IMR-90 (cell line): ENCODE results near the gene MYADML2. TPM values are rescaled to one million over a fixed set of nuclear protein-coding genes. Genes with fewer than 3 reads are reported as not detected.
A peak's percentile ranks its signal among the peaks of the same experiment; 100 is the strongest.

Source experiments
- ATAC-seq: fragments of 200-7000 bp; cut with Tn5 transposase; 2 replicates; pipeline ENCODE4 v1.9.1; 2020; ENCODE audit warnings: low read depth, mild to moderate bottlenecking, moderate library complexity
- BruUV-seq: library from RNA; stranded (reverse); fragments of 400-500 nt; replicated peaks from 2 replicates; lab custom pipeline; 2021; lab: Mats Ljungman, UMichigan
- CTCF ChIA-PET: fragments of 300-600 bp; formaldehyde crosslinking; extraction: SDS; loops from one replicate; lab custom pipeline; 2021; ENCODE audit warnings: antibody characterized with exemption; lab: Yijun Ruan, JAX
- POLR2A ChIA-PET: fragments of 300-600 bp; sonication (Branson Sonifier 250); formaldehyde crosslinking; loops from one replicate; lab custom pipeline; 2022; ENCODE audit warnings: antibody characterized with exemption; ENCODE audit not compliant: unreplicated experiment; lab: Charles Lee
- DNase-seq: peaks from one replicate; pipeline ENCODE4 v3.0.0; 2013
- H2AFZ ChIP-seq: replicated peaks from 2 replicates; pipeline ENCODE3; 2013; ENCODE audit warnings: low read length, mild to moderate bottlenecking; ENCODE audit not compliant: poor library complexity
- H2AK5ac ChIP-seq: 2 replicates; pipeline ENCODE4 v1.6.1; 2013; ENCODE audit warnings: low read depth, low read length, inconsistent platforms
- H2AK9ac ChIP-seq: replicated peaks from 2 replicates; pipeline ENCODE3; 2013; ENCODE audit warnings: mild to moderate bottlenecking, low read depth, low read length, moderate library complexity; ENCODE audit not compliant: poor library complexity
- H2BK120ac ChIP-seq: 2 replicates; pipeline ENCODE4 v1.6.1; 2013; ENCODE audit warnings: low read depth, low read length, inconsistent platforms
- H2BK15ac ChIP-seq: 3 replicates; pipeline ENCODE4 v1.6.1; 2013; ENCODE audit warnings: low read depth, low read length, inconsistent platforms
- H2BK20ac ChIP-seq: 2 replicates; pipeline ENCODE4 v1.6.1; 2013; ENCODE audit warnings: low read depth, mild to moderate bottlenecking, inconsistent platforms, low read length, moderate library complexity
- H2BK5ac ChIP-seq: 2 replicates; pipeline ENCODE4 v1.6.1; 2013; ENCODE audit warnings: mild to moderate bottlenecking, low read depth, low read length, inconsistent platforms; ENCODE audit not compliant: poor library complexity, severe bottlenecking
- H3K14ac ChIP-seq: replicated peaks from 2 replicates; pipeline ENCODE4 v1.6.1; 2013; ENCODE audit warnings: low read depth, low read length, inconsistent platforms
- H3K18ac ChIP-seq: 2 replicates; pipeline ENCODE4 v1.6.1; 2013; ENCODE audit warnings: low read depth, low read length, control low read depth
- H3K23ac ChIP-seq: 2 replicates; pipeline ENCODE4 v1.6.1; 2013; ENCODE audit warnings: low read depth, low read length, inconsistent platforms
- H3K27ac ChIP-seq: 2 replicates; pipeline ENCODE4 v1.5.1; 2013; ENCODE audit warnings: mild to moderate bottlenecking, control low read depth, low read length; ENCODE audit not compliant: insufficient read depth
- H3K27me3 ChIP-seq: 2 replicates; pipeline ENCODE4 v1.6.1; 2013; ENCODE audit warnings: low read length; ENCODE audit not compliant: control insufficient read depth, insufficient read depth
- H3K36me3 ChIP-seq: 2 replicates; pipeline ENCODE4 v1.6.1; 2013; ENCODE audit warnings: low read length, mixed read lengths; ENCODE audit not compliant: control insufficient read depth, insufficient read depth
- H3K4ac ChIP-seq: 2 replicates; pipeline ENCODE4 v1.6.1; 2013; ENCODE audit warnings: low read depth, low read length, inconsistent platforms
- H3K4me1 ChIP-seq: 2 replicates; pipeline ENCODE4 v1.6.1; 2013; ENCODE audit warnings: low read length, mixed read lengths; ENCODE audit not compliant: control insufficient read depth, insufficient read depth
- H3K4me2 ChIP-seq: 2 replicates; pipeline ENCODE4 v1.6.1; 2013; ENCODE audit warnings: low read depth, mild to moderate bottlenecking, control low read depth, low read length, moderate library complexity
- H3K4me3 ChIP-seq: 2 replicates; pipeline ENCODE4 v1.5.1; 2013; ENCODE audit warnings: low read depth, mild to moderate bottlenecking, control low read depth, low read length, moderate library complexity; ENCODE audit not compliant: insufficient read depth
- H3K56ac ChIP-seq: 2 replicates; pipeline ENCODE4 v1.6.1; 2013; ENCODE audit warnings: low read length, inconsistent platforms; ENCODE audit not compliant: insufficient read depth; ENCODE audit errors: extremely low read depth
- H3K79me1 ChIP-seq, 2 experiments: 2 replicates each; pipeline ENCODE4 v1.6.1; 2013; ENCODE audit warnings: low read length in 2 of 2, inconsistent platforms in 1 of 2, low read depth in 1 of 2
- H3K9ac ChIP-seq: 2 replicates; pipeline ENCODE4 v1.6.1; 2013; ENCODE audit warnings: low read depth, low read length, control low read depth
- H3K9me1 ChIP-seq: 2 replicates; pipeline ENCODE4 v1.6.1; 2013; ENCODE audit warnings: low read length, inconsistent platforms; ENCODE audit not compliant: insufficient read depth
- H3K9me3 ChIP-seq: 2 replicates; pipeline ENCODE4 v1.6.1; 2013; ENCODE audit warnings: low read length; ENCODE audit not compliant: control insufficient read depth, insufficient read depth
- H4K20me1 ChIP-seq: 2 replicates; pipeline ENCODE4 v1.6.1; 2013; ENCODE audit warnings: low read length, inconsistent platforms; ENCODE audit not compliant: insufficient read depth
- H4K5ac ChIP-seq: 2 replicates; pipeline ENCODE4 v1.6.1; 2013; ENCODE audit warnings: mild to moderate bottlenecking, low read depth, low read length, control low read depth
- H4K8ac ChIP-seq, 2 experiments: 2 replicates each; pipeline ENCODE4 v1.6.1; 2013; ENCODE audit warnings: low read depth in 2 of 2, low read length in 2 of 2, control low read depth in 1 of 2, inconsistent platforms in 1 of 2
- H4K91ac ChIP-seq: 2 replicates; pipeline ENCODE4 v1.6.1; 2013; ENCODE audit warnings: low read depth, low read length, inconsistent platforms; ENCODE audit not compliant: insufficient read depth
- BHLHE40 ChIP-seq: fragments of 150-350 bp; IDR thresholded peaks from 2 replicates; pipeline ENCODE4 v1.6.1; 2016; ENCODE audit warnings: mild to moderate bottlenecking, low read depth, low read length
- CEBPB ChIP-seq: IDR thresholded peaks from 2 replicates; pipeline ENCODE4 v1.6.1; 2012; ENCODE audit warnings: low read depth, low read length, improper control_type of control experiment
- CHD1 ChIP-seq: IDR thresholded peaks from 2 replicates; pipeline ENCODE4 v1.6.1; 2012; ENCODE audit warnings: low read depth, low read length, improper control_type of control experiment
- FOS ChIP-seq: fragments of 150-350 bp; IDR thresholded peaks from 2 replicates; pipeline ENCODE4 v1.6.1; 2016; ENCODE audit warnings: low read depth, low read length
- MAFK ChIP-seq: IDR thresholded peaks from 2 replicates; pipeline ENCODE4 v1.6.1; 2012; ENCODE audit warnings: low read depth, low read length, improper control_type of control experiment
- MAZ ChIP-seq: IDR thresholded peaks from 2 replicates; pipeline ENCODE4 v1.6.1; 2012; ENCODE audit warnings: low read depth, mild to moderate bottlenecking, low read length, improper control_type of control experiment, moderate library complexity, borderline replicate concordance
- MXI1 ChIP-seq: IDR thresholded peaks from 2 replicates; pipeline ENCODE4 v1.6.1; 2012; ENCODE audit warnings: low read depth, mild to moderate bottlenecking, low read length, moderate library complexity, borderline replicate concordance
- POLR2A ChIP-seq: IDR thresholded peaks from 2 replicates; pipeline ENCODE4 v1.6.1; 2012; ENCODE audit warnings: mild to moderate bottlenecking, low read depth, low read length
- RAD21 ChIP-seq: IDR thresholded peaks from 2 replicates; pipeline ENCODE4 v1.6.1; 2012; ENCODE audit warnings: low read length, improper control_type of control experiment
- RCOR1 ChIP-seq: IDR thresholded peaks from 2 replicates; pipeline ENCODE4 v1.6.1; 2012; ENCODE audit warnings: mild to moderate bottlenecking, low read length, improper control_type of control experiment; ENCODE audit not compliant: insufficient replicate concordance
- RFX5 ChIP-seq: IDR thresholded peaks from 2 replicates; pipeline ENCODE4 v1.8.0; 2012; ENCODE audit warnings: low read depth, mild to moderate bottlenecking, low read length, moderate library complexity
- WGBS, 2 experiments: methylation state at CpG; one replicate each; pipeline versions ENCODE4 v1.1.5 to v1.1.7; 2013; ENCODE audit warnings: missing lambda C conversion rate in 2 of 2; ENCODE audit not compliant: insufficient read length in 1 of 2; ENCODE audit errors: extremely low coverage in 2 of 2; 5-methylcytosine and 5-hydroxymethylcytosine counted together
- dilution Hi-C: fragments of 300-500 bp; cut with HindIII; formaldehyde crosslinking; loops from one replicate; pipeline ENCODE4 v1.14.3; 2018; ENCODE audit warnings: low sequenced_read_pairs; ENCODE audit not compliant: unreplicated experiment
- in situ Hi-C: fragments of 300-500 bp; cut with MboI; formaldehyde crosslinking; loops from 3 replicates; pipeline ENCODE4 v1.14.3; 2019; ENCODE audit warnings: low sequenced_read_pairs, inconsistent platforms, mixed read lengths
- intact Hi-C: fragments of 100-400 bp; cut with micrococcal nuclease; formaldehyde crosslinking; loops from 2 replicates; pipeline ENCODE4 v1.10.0; 2022
- polyA plus RNA-seq, 3 experiments: library from polyadenylated mRNA; depleted of rRNA; stranded (reverse); fragments of >200 nt; gene quantifications; 2 replicates each; pipeline ENCODE4 v1.2.3, GENCODE V29; 2012; ENCODE audit warnings: low replicate concordance in 1 of 3
- total RNA-seq: library from RNA; depleted of rRNA; stranded (reverse); fragments of >200 nt; gene quantifications from 2 replicates; pipeline ENCODE4 v1.2.3, GENCODE V29; 2012
- TF ChIP-seq, protein P1 (sequence below): conservative IDR thresholded peaks from 2 replicates; pipeline ENCODE4 v1.5.1; 2012; ENCODE audit warnings: mild to moderate bottlenecking, low read depth, low read length, improper control_type of control experiment
- TF ChIP-seq, protein P2 (sequence below): fragments of 150-350 bp; IDR thresholded peaks from 2 replicates; pipeline ENCODE4 v1.6.1; 2016; ENCODE audit warnings: low read depth, mild to moderate bottlenecking, low read length, moderate library complexity, borderline replicate concordance
- TF ChIP-seq, protein P3 (sequence below): fragments of 150-350 bp; IDR thresholded peaks from 2 replicates; pipeline ENCODE4 v1.6.1; 2017; ENCODE audit warnings: mild to moderate bottlenecking, antibody characterized with exemption, low read length, low read depth

MYADML2 gene
- total and polyA plus RNA-seq, 2 of the 4 experiments (the other 2 are of a cell fraction) = not detected

DNA sequence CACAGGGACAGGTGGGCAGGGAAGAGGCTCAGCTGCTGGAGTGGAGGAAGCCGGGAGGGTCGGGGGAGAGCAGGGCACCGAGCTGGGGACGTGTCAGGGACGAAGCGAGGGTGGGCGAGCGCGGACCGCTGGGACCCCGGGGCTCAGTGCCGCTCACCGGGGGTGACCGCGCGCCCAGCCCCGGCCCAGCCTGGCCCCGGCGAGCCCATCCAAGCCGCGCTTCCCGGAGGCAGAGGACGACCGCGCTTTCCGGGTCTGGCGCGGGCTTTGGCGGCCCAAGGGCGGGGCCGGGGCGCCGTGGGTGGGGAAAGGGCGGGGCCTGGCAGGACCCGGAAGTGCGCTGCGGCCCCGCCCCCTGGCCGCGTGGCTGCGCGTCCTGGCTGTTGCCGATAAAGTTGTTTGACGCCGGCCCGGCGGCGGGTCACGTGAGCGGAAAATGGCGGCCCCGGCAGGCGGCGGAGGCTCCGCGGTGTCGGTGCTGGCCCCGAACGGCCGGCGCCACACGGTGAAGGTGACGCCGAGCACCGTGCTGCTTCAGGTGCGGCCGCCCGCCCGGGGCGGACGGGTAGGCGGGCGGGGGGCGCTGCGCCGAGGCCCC is 30.3 kb upstream of the MYADML2 start, which contains the start of gene ASPSCR1:
TSS of gene ASPSCR1 (plus strand) at position 419 of the 598 bp plus-strand sequence. CDS start at position 437, 18 bp downstream.
- Histone ChIP-seq H3K9me3 (peaks cover 3% of the 10 kb centered on the region; the same call in 1 of the 2 replicates), H2BK5ac (peak within 1 kb of the TSS; percentile 98), H3K36me3 (peaks cover 6% of the 10 kb centered on the region; the same call in 1 of the 2 replicates), H4K8ac (peak within 1 kb of the TSS; percentile 73 to 97), H3K9me1 (peaks cover 13% of the 10 kb centered on the region), H2AK5ac (peak within 1 kb of the TSS; percentile 71), H4K91ac (peak within 1 kb of the TSS; percentile 84), H3K4me3 (peak within 1 kb of the TSS; percentile 88), H3K4ac (peak within 1 kb of the TSS; percentile 86), H4K5ac (peak within 1 kb of the TSS; percentile 90), H3K9ac (peak within 1 kb of the TSS; percentile 75), H3K56ac (no peak within 1 kb of the TSS), H3K4me2 (peak within 1 kb of the TSS; percentile 94), H2AFZ (peak within 1 kb of the TSS; percentile 98), H3K14ac (peak within 1 kb of the TSS; percentile 100), H3K27ac (peak within 1 kb of the TSS; percentile 87), H4K20me1 (no peaks in the 10 kb centered on the region), H3K79me1 (peaks cover 10 to 24% of the 10 kb centered on the region in 2 experiments; a peak in 3 of 4 replicates), H3K4me1 (peaks cover 3% of the 10 kb centered on the region), H3K27me3 (no peaks in the 10 kb centered on the region), H3K18ac (peak within 1 kb of the TSS; percentile 63), H2BK15ac (peak within 1 kb of the TSS; percentile 15; the same call in 1 of the 3 replicates), H3K23ac (peak within 1 kb of the TSS; percentile 90), H2BK120ac (peak within 1 kb of the TSS; percentile 95; the same call in 1 of the 2 replicates), H2AK9ac (peak within 1 kb of the TSS; percentile 98), H2BK20ac (0 out of 2 replicates have a peak within 1 kb of the TSS, but pooled peaks have one; percentile 75)
- intact Hi-C loops (loop anchor here (2.0 kb wide), 1 partner anchor 41 kb away; the partner anchor contains the start of gene PYCR1), in situ Hi-C loops (no loop called here), dilution Hi-C loops (no loop called here)
- ChIA-PET CTCF (no interaction called here), POLR2A (no interaction called here)
- 1% methylated on average over 21 of the region's 76 CpGs; no CpG with 5 or more reads in 1 of the 2 experiments for WGBS, 2 experiments
- ATAC-seq (peak; percentile 98), DNase-seq (peak; percentile 91)
- BruUV-seq = no TSS peak
- TF ChIP-seq CEBPB (no peak), MXI1 (peak; percentile 91), RAD21 (no peak), MAFK (no peak), FOS (peak; percentile 32; the same call in 1 of the 2 replicates), MAZ (peak; percentile 88; the same call in 1 of the 2 replicates), RFX5 (no peak), CHD1 (no peak), RCOR1 (no peak), POLR2A (peak; percentile 90), BHLHE40 (peak; percentile 99)
- TF ChIP-seq, protein P1, sequence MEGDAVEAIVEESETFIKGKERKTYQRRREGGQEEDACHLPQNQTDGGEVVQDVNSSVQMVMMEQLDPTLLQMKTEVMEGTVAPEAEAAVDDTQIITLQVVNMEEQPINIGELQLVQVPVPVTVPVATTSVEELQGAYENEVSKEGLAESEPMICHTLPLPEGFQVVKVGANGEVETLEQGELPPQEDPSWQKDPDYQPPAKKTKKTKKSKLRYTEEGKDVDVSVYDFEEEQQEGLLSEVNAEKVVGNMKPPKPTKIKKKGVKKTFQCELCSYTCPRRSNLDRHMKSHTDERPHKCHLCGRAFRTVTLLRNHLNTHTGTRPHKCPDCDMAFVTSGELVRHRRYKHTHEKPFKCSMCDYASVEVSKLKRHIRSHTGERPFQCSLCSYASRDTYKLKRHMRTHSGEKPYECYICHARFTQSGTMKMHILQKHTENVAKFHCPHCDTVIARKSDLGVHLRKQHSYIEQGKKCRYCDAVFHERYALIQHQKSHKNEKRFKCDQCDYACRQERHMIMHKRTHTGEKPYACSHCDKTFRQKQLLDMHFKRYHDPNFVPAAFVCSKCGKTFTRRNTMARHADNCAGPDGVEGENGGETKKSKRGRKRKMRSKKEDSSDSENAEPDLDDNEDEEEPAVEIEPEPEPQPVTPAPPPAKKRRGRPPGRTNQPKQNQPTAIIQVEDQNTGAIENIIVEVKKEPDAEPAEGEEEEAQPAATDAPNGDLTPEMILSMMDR = 0 out of 2 replicates have a peak, but pooled peaks have one; percentile 1
- TF ChIP-seq, protein P2, sequence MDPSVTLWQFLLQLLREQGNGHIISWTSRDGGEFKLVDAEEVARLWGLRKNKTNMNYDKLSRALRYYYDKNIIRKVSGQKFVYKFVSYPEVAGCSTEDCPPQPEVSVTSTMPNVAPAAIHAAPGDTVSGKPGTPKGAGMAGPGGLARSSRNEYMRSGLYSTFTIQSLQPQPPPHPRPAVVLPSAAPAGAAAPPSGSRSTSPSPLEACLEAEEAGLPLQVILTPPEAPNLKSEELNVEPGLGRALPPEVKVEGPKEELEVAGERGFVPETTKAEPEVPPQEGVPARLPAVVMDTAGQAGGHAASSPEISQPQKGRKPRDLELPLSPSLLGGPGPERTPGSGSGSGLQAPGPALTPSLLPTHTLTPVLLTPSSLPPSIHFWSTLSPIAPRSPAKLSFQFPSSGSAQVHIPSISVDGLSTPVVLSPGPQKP = no peak
- TF ChIP-seq, protein P3, sequence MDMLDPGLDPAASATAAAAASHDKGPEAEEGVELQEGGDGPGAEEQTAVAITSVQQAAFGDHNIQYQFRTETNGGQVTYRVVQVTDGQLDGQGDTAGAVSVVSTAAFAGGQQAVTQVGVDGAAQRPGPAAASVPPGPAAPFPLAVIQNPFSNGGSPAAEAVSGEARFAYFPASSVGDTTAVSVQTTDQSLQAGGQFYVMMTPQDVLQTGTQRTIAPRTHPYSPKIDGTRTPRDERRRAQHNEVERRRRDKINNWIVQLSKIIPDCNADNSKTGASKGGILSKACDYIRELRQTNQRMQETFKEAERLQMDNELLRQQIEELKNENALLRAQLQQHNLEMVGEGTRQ = peak; percentile 98
